ENCODE data around the gene GABRA6.

The GABRA6 gene

DNA sequence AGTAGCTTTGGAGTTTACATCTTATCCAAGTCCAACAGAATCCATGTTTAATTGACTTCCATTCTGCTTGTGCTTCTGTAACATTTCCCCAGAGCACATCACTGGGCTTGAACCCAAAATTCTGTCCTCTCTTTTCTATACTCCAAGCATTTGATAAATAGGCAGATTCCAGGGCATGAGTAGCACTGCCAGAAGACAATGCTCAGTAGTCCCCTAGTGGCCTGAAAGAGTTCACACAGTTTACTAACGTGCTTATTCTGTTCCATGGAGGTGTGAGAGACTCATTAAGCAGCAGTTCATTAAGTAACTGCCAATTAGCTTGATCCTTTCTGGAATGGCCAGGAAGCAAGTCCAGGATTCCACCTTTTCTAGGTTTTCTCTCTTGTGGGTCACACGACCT is 9.4 kb upstream of the GABRA6 start:
- H3K27ac ChIP-seq: no peak overlapping the region
- ChIA-PET CTCF (interaction anchor here (0.6 to 0.7 kb wide), 2 partner anchors 25 to 31 kb away, joined by 3 read pairs; no protein-coding TSS in a partner anchor), POLR2A (ENCODE audit: low non-redundant PET) (no interaction called here)
- TF ChIP-seq, protein P1, sequence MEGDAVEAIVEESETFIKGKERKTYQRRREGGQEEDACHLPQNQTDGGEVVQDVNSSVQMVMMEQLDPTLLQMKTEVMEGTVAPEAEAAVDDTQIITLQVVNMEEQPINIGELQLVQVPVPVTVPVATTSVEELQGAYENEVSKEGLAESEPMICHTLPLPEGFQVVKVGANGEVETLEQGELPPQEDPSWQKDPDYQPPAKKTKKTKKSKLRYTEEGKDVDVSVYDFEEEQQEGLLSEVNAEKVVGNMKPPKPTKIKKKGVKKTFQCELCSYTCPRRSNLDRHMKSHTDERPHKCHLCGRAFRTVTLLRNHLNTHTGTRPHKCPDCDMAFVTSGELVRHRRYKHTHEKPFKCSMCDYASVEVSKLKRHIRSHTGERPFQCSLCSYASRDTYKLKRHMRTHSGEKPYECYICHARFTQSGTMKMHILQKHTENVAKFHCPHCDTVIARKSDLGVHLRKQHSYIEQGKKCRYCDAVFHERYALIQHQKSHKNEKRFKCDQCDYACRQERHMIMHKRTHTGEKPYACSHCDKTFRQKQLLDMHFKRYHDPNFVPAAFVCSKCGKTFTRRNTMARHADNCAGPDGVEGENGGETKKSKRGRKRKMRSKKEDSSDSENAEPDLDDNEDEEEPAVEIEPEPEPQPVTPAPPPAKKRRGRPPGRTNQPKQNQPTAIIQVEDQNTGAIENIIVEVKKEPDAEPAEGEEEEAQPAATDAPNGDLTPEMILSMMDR (conservative IDR thresholded peaks at IDR 0.05; ENCODE audit: low read depth): 0 out of 2 replicates have a peak, but pooled peaks have one; percentile 14
- no peak for DNase-seq (ENCODE audit: low spot score)

DNA sequence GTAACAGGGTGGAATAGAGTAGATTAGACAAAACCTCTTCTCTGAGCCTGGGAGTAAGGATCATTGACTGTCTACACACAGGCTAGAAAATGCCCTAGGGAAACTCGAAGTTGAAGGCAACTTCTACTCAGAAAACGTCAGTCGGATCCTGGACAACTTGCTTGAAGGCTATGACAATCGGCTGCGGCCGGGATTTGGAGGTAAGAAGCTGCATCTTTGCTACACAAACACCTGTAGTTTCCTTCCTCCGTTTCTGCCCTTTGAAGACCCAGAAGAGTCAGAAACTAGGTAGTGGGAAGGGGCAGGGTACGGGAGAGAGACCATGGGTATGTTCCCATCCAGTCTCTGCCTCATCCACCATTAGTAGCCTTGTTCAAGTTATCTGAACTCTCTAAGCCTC is 628 bp downstream of the GABRA6 start:
- TF ChIP-seq, protein P1 (conservative IDR thresholded peaks at IDR 0.05; ENCODE audit: low read depth): no peak
- CTCF ChIA-PET: no interaction called here
- DNase-seq (ENCODE audit: low spot score): no peak

DNA sequence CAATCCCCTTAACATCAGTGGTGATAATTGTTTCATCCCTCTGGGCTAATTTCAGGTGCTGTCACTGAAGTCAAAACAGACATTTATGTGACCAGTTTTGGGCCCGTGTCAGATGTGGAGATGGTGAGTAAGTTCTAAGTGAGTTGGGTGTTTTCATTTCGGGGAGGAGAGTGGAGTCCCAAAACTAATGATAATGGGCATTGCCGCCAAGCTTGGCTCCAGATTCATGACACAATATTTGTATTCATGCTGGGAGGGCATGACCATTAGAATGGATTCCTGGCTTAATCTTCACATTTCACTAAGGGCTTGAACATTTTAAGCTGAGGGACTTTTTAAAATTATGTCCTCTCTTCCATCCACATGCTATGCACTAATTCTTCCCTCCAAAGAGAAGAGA is 1.4 kb downstream of the GABRA6 start:
- H3K27ac ChIP-seq: no peak overlapping the region
- TF ChIP-seq, protein P1 (conservative IDR thresholded peaks at IDR 0.05; ENCODE audit: low read depth): no peak
- POLR2A ChIA-PET (ENCODE audit: low non-redundant PET): no interaction called here
- no peak for DNase-seq (ENCODE audit: low spot score)
- CTCF ChIA-PET: no interaction called here

More for the DNA sequence above, 628 bp downstream of the GABRA6 start:
- no peak overlapping the region for H3K27ac ChIP-seq
- POLR2A ChIA-PET (ENCODE audit: low non-redundant PET): no interaction called here

DNA sequence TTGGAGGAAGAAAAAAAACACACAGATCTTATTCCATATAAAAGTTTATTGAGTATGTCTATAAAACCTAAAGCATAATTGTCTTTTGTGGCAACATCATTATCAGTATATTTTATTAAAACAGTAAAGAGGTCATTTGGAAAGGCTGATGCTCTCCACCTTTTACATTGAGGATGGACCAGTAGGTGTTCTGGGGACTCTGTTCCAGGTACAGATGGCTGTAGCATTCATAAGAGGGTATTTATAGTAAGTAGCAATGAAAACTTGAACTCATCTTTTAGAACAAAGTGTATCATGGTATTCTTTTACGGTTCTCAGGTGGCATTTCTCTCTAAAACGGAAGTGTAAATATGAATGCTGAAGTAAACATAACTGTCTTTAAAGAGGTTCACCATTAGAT is 1.8 kb downstream of the GABRA6 start:
- TF ChIP-seq, protein P1 (conservative IDR thresholded peaks at IDR 0.05; ENCODE audit: low read depth): no peak

DNA sequence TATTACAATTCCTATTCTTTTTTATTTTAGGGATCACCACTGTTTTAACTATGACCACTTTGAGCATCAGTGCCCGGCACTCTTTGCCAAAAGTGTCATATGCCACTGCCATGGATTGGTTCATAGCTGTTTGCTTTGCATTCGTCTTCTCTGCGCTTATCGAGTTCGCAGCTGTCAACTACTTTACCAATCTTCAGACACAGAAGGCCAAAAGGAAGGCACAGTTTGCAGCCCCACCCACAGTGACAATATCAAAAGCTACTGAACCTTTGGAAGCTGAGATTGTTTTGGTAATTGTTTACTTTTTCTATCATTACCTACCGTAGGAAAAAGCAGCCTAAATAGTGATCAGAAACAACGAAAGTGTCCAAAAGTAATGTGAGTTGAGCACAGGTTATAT is 6.4 kb downstream of the GABRA6 start:
- CTCF ChIA-PET: no interaction called here

More for the DNA sequence above, 1.8 kb downstream of the GABRA6 start:
- DNase-seq (ENCODE audit: low spot score): no peak
- no peak overlapping the region for H3K27ac ChIP-seq
- ChIA-PET POLR2A (ENCODE audit: low non-redundant PET) (no interaction called here), CTCF (no interaction called here)

DNA sequence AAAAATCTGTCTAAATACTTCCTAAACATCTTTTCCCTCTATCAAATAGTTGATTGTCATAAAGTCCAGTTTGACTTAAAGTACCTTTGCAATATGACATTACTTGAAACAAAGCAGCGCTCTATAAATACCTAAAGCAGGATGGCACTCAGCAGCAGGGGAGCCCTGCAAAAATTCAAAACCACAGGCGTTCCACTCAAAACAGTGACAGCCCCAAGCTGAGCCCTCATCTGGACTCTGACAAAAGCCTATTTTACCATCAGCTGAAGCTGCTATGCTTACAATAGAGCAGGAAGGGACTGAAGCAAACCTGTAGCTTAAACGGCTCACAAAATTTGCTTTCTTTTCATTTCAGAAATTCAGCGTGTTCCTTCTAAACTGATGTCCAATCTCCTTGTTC is 11.5 kb downstream of the GABRA6 start:
- H3K27ac ChIP-seq: no peak overlapping the region
- DNase-seq (ENCODE audit: low spot score): no peak
- TF ChIP-seq, protein P1 (conservative IDR thresholded peaks at IDR 0.05; ENCODE audit: low read depth): no peak
- POLR2A ChIA-PET (ENCODE audit: low non-redundant PET): no interaction called here
- CTCF ChIA-PET: no interaction called here

More for the DNA sequence above, 6.4 kb downstream of the GABRA6 start:
- TF ChIP-seq, protein P1 (conservative IDR thresholded peaks at IDR 0.05; ENCODE audit: low read depth): no peak
- no peak for DNase-seq (ENCODE audit: low spot score)
- POLR2A ChIA-PET (ENCODE audit: low non-redundant PET): no interaction called here
- H3K27ac ChIP-seq: no peak overlapping the region

DNA sequence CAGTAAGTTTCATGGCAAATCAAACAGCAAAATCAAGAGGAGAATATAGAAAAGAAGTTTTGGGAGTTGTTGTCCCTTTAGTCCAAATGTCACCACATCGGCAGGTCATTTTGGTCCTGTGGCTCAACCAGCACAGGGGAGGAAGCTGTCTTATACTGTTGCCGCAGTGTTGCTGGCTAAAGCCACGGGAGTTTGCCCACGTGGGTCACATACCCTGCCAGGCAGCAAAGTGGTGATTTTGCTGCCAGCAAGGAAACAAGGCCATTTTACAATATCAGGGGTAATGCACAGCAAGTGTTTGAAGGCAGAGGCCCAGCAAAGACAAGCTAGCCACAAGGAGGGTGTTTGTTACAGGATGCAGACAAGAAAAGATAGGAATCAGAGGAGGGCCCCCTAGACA is 14.5 kb downstream of the GABRA6 start:
- DNase-seq (ENCODE audit: low spot score): no peak
- no peak overlapping the region for H3K27ac ChIP-seq
- ChIA-PET CTCF (no interaction called here), POLR2A (ENCODE audit: low non-redundant PET) (no interaction called here)
- TF ChIP-seq, protein P1 (conservative IDR thresholded peaks at IDR 0.05; ENCODE audit: low read depth): no peak
